A549 treated with RU486 at 1 μM for 4 hours (cell line): ENCODE data around the gene MSRB1. TPM values are rescaled to one million over a fixed set of nuclear protein-coding genes. Genes with fewer than 3 reads are reported as not detected.

Experiments used
- total RNA-seq: library from RNA; stranded (reverse); fragments of 200-300 nt; extraction: Qiagen RNA extraction; gene quantifications from 5 replicates; pipeline ENCODE4 v1.2.3, GENCODE V29; 2022; ENCODE audit warnings: low read depth

MSRB1 gene
- 22.1 to 31.7 TPM (median 31.4 TPM) in 5 replicates for total RNA-seq

GRCh38 chr16:1942810-1943726 is at the start of gene MSRB1:
Gene MSRB1, minus strand, starts transcription at chr16:1943199. Its CDS starts 43 bp downstream, at chr16:1943156.

GRCh38 chr16:1989209-1990100 is 46.5 kb upstream of the MSRB1 start, which contains the start of gene SYNGR3:
Gene SYNGR3, plus strand, starts transcription at chr16:1989970. Its CDS starts 133 bp downstream, at chr16:1990103.

DNA sequence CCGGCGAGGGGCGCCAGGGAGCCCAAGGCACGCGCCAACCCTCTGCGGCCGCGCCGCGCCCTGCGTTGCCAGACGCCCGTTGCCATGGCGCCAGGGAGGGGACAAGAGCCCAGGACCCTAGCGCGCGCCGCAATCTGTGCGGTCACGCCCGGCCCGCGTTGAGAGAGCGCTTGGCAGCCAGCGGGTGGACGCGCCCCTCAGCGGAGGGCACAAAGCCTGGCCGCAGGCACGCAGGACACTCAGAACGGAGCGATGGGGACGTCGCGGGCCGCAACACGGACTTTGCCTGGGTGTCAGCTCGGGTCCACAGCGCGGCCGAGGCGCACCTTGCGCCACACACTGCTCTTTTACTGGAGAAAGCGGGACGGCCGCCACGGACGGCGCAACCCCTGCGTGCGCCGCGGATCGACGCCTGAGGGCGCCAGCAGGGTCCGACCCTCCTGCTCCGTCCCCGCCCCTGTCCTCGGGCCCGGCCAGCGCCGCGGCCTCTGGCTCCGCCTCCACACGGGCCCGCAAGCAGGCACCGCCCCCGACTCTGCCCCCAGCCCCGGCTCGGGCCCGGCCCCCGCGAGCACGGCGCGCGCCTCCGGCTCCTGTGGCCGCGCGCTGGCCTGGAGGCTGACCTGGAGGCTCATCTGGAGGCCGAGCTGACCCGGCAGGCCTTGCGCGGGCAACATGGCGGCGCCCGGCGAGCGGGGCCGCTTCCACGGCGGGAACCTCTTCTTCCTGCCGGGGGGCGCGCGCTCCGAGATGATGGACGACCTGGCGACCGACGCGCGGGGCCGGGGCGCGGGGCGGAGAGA is 40.7 kb upstream of the MSRB1 start, which contains the start of gene GFER:
TSS of gene GFER (plus strand) at position 650 of the 803 bp plus-strand sequence. CDS start at position 676, 26 bp downstream.

GRCh38 chr16:1981398-1981836 is 38.4 kb upstream of the MSRB1 start, which contains the start of gene NOXO1:
Gene NOXO1, minus strand, starts transcription at chr16:1981469. Its CDS starts 290 bp downstream, at chr16:1981179.

GRCh38 chr16:1971796-1972489 is 28.9 kb upstream of the MSRB1 start, which contains the start of gene TBL3:
Gene TBL3, plus strand, starts transcription at chr16:1972053. Its CDS starts 112 bp downstream, at chr16:1972165.

DNA sequence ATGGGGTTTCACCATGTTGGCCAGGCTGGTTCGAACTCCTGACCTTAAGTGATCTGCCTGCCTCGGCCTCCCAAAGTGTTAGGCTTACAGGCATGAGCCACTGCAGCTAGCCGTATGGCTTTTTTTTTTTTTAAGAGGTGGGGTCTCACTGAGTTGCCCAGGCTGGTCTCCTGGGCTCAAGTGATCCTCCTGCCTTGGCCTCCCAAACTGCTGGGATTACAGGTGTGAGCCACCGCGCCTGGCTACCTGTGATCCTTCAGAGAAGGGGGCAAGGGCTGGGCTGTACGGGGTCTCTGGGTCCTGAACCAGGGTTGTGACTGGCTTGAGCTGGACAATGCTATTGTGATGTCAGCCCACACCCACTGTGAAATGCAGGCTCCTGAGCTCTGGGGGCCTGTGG is 23.5 kb upstream of the MSRB1 start, which contains the start of gene RNF151:
TSS of gene RNF151 (plus strand) at position 397 of the 400 bp plus-strand sequence. CDS start 26 bp downstream, outside the sequence.

GRCh38 chr16:1964506-1965395 is 21.8 kb upstream of the MSRB1 start, which contains the start of gene RPS2:
Gene RPS2, minus strand, starts transcription at chr16:1964826. Its CDS starts 201 bp downstream, at chr16:1964625.

GRCh38 chr16:1959269-1960039 is 16.5 kb upstream of the MSRB1 start, which contains the start of gene NDUFB10:
Gene NDUFB10, plus strand, starts transcription at chr16:1959538. Its CDS starts 87 bp downstream, at chr16:1959625.

GRCh38 chr16:1918351-1919326 is 24.4 kb downstream of the MSRB1 start, which contains the start of gene HS3ST6:
Gene HS3ST6, minus strand, starts transcription at chr16:1918415. Its CDS starts 92 bp downstream, at chr16:1918323.

Other genes with a start within 250 kb of the MSRB1 start
- 33.5 to 60.3 TPM (median 44.8 TPM) in 5 replicates for gene MAPK8IP3, start 237.0 kb downstream of the MSRB1 start, total RNA-seq
- 30.6 to 59.4 TPM (median 55.1 TPM) in 5 replicates for gene NME3, start 171.7 kb downstream of the MSRB1 start, total RNA-seq
- gene EME2, start 170.4 kb downstream of the MSRB1 start, total RNA-seq = 5.0 to 10.8 TPM (median 9.1 TPM) in 5 replicates
- gene MRPS34, start 170.1 kb downstream of the MSRB1 start, total RNA-seq = 170 to 265 TPM (median 253 TPM) in 5 replicates
- 13.2 to 26.3 TPM (median 22.3 TPM) in 5 replicates for gene SPSB3, start 160.6 kb downstream of the MSRB1 start, total RNA-seq
- gene NUBP2, start 160.2 kb downstream of the MSRB1 start, total RNA-seq = 57.3 to 88.6 TPM (median 81.3 TPM) in 5 replicates
- gene IGFALS, start 149.5 kb downstream of the MSRB1 start, total RNA-seq = 0.05 TPM in 1 of 5 replicates, not detected in the others
- 58.5 to 71.3 TPM (median 68.8 TPM) in 5 replicates for gene HAGH, start 116.4 kb downstream of the MSRB1 start, total RNA-seq
- gene FAHD1, start 116.0 kb downstream of the MSRB1 start, total RNA-seq = 45.6 to 53.0 TPM (median 47.7 TPM) in 5 replicates
- 1.4 to 3.0 TPM (median 2.0 TPM) in 5 replicates for gene MEIOB, start 71.0 kb downstream of the MSRB1 start, total RNA-seq
- 1.8 to 4.2 TPM (median 3.1 TPM) in 5 replicates for gene HS3ST6, start 24.8 kb downstream of the MSRB1 start, total RNA-seq
- gene RPL3L, start 11.5 kb upstream of the MSRB1 start, total RNA-seq = 0.03 to 0.37 TPM in 2 of 5 replicates, not detected in the others
- gene NDUFB10, start 16.3 kb upstream of the MSRB1 start, total RNA-seq = 244 to 325 TPM (median 265 TPM) in 5 replicates
- 3,640 to 5,391 TPM (median 5,287 TPM) in 5 replicates for gene RPS2, start 21.6 kb upstream of the MSRB1 start, total RNA-seq
- not detected in 5 replicates for gene RNF151, start 23.7 kb upstream of the MSRB1 start, total RNA-seq
- gene TBL3, start 28.9 kb upstream of the MSRB1 start, total RNA-seq = 29.2 to 42.3 TPM (median 37.3 TPM) in 5 replicates
- gene NOXO1, start 38.3 kb upstream of the MSRB1 start, total RNA-seq = 0.16 to 0.44 TPM (median 0.28 TPM) in 4 of 5 replicates, not detected in the other
- 24.7 to 44.2 TPM (median 41.3 TPM) in 5 replicates for gene GFER, start 41.0 kb upstream of the MSRB1 start, total RNA-seq
- gene SYNGR3, start 46.8 kb upstream of the MSRB1 start, total RNA-seq = 4.4 to 9.7 TPM (median 6.7 TPM) in 5 replicates
- 43.5 to 62.6 TPM (median 56.0 TPM) in 5 replicates for gene ZNF598, start 66.6 kb upstream of the MSRB1 start, total RNA-seq
- 0.92 to 2.0 TPM (median 1.0 TPM) in 4 of 5 replicates, not detected in the other for gene NPW, start 76.6 kb upstream of the MSRB1 start, total RNA-seq
- 34.8 to 57.8 TPM (median 54.9 TPM) in 5 replicates for gene NHERF2, start 83.7 kb upstream of the MSRB1 start, total RNA-seq
- 30.8 to 47.1 TPM (median 43.6 TPM) in 5 replicates for gene NTHL1, start 104.6 kb upstream of the MSRB1 start, total RNA-seq
- 27.9 to 39.7 TPM (median 36.6 TPM) in 5 replicates for gene TSC2, start 104.8 kb upstream of the MSRB1 start, total RNA-seq
- 37.4 to 56.1 TPM (median 48.8 TPM) in 5 replicates for gene PKD1, start 192.7 kb upstream of the MSRB1 start, total RNA-seq
- 2.7 to 5.0 TPM (median 4.0 TPM) in 5 replicates for gene RAB26, start 205.4 kb upstream of the MSRB1 start, total RNA-seq
- 39.8 to 58.6 TPM (median 51.7 TPM) in 5 replicates for gene TRAF7, start 212.6 kb upstream of the MSRB1 start, total RNA-seq